Endothelial cell (in vitro differentiated cells): ENCODE data around the gene URI1. TPM values are rescaled to one million over a fixed set of nuclear protein-coding genes. Genes with fewer than 3 reads are reported as not detected.

Experiments used
- DNase-seq: peaks from one replicate; pipeline ENCODE4 v3.0.0; 2021; ENCODE audit warnings: low spot score
- H3K27ac Mint-ChIP-seq: one replicate; pipeline ENCODE4 v1.8.0; 2021; ENCODE audit warnings: mixed read lengths, inconsistent platforms; ENCODE audit not compliant: unreplicated experiment
- H3K27me3 Mint-ChIP-seq: one replicate; pipeline ENCODE4 v1.8.0; 2021; ENCODE audit warnings: mild to moderate bottlenecking, moderate library complexity, mixed read lengths, inconsistent platforms; ENCODE audit not compliant: unreplicated experiment
- H3K36me3 Mint-ChIP-seq: one replicate; pipeline ENCODE4 v1.8.0; 2021; ENCODE audit warnings: mild to moderate bottlenecking, low read depth, mixed read lengths, inconsistent platforms; ENCODE audit not compliant: unreplicated experiment
- H3K4me1 Mint-ChIP-seq: one replicate; pipeline ENCODE4 v1.8.0; 2021; ENCODE audit warnings: mild to moderate bottlenecking, mixed read lengths, inconsistent platforms; ENCODE audit not compliant: unreplicated experiment
- H3K4me3 Mint-ChIP-seq: one replicate; pipeline ENCODE4 v1.8.0; 2021; ENCODE audit warnings: mild to moderate bottlenecking, mixed read lengths, inconsistent platforms; ENCODE audit not compliant: unreplicated experiment
- H3K9me3 Mint-ChIP-seq: one replicate; pipeline ENCODE4 v1.8.0; 2021; ENCODE audit warnings: mixed read lengths, inconsistent platforms; ENCODE audit not compliant: unreplicated experiment
- CTCF ChIP-seq: fragments of 200-600 bp; sonication (generic); IDR thresholded peaks from one replicate; pipeline ENCODE4 v1.5.0; 2021; ENCODE audit warnings: antibody characterized with exemption; ENCODE audit not compliant: unreplicated experiment
- total RNA-seq: library from RNA; stranded (reverse); fragmentation: NEBNext Ultra II Directional; extraction: Animal tissue kit (Norgen Biotek cat#: 25700); gene quantifications from one replicate; pipeline ENCODE4 v1.2.1, GENCODE V29; 2021; ENCODE audit not compliant: unreplicated experiment

Gene URI1
- total RNA-seq, 1 donor from 2014 or later, result 38.2 TPM

- H3K36me3 Mint-ChIP-seq, result peaks cover 2% of the 10 kb centered on the region
- no peak for DNase-seq
- H3K27me3 Mint-ChIP-seq, result peaks cover 2% of the 10 kb centered on the region
- H3K9me3 Mint-ChIP-seq, result no peaks in the 10 kb centered on the region
- no peak overlapping the region for H3K4me3 Mint-ChIP-seq
- H3K4me1 Mint-ChIP-seq, result no peaks in the 10 kb centered on the region
- H3K27ac Mint-ChIP-seq, result no peak overlapping the region
- no peak for TF ChIP-seq CTCF
Measured at GRCh38 chr19:30044273-30045248, 102.5 kb downstream of the URI1 start.

- no peak for TF ChIP-seq CTCF
- Mint-ChIP-seq H3K9me3 (no peaks in the 10 kb centered on the region), H3K27me3 (peaks cover 5% of the 10 kb centered on the region), H3K4me3 (no peak overlapping the region), H3K4me1 (peaks cover 2% of the 10 kb centered on the region), H3K27ac (no peak overlapping the region), H3K36me3 (peaks cover 2% of the 10 kb centered on the region)
- DNase-seq, result no peak
Measured at GRCh38 chr19:30046522-30046921, 104.5 kb downstream of the URI1 start.

- DNase-seq, result no peak
- TF ChIP-seq CTCF, result no peak
- Mint-ChIP-seq H3K4me3 (no peak overlapping the region), H3K27me3 (peaks cover 5% of the 10 kb centered on the region), H3K4me1 (peaks cover 3% of the 10 kb centered on the region), H3K36me3 (no peaks in the 10 kb centered on the region), H3K27ac (no peak overlapping the region), H3K9me3 (no peaks in the 10 kb centered on the region)
Measured at GRCh38 chr19:30047432-30047831, 105.4 kb downstream of the URI1 start.

- Mint-ChIP-seq H3K9me3 (no peaks in the 10 kb centered on the region), H3K4me3 (no peak overlapping the region), H3K27me3 (peaks cover 3% of the 10 kb centered on the region), H3K27ac (no peak overlapping the region), H3K4me1 (peaks cover 3% of the 10 kb centered on the region), H3K36me3 (no peaks in the 10 kb centered on the region)
- TF ChIP-seq CTCF, result no peak
- DNase-seq, result no peak
Measured at GRCh38 chr19:30049226-30049625, 107.2 kb downstream of the URI1 start.
